WTC11 (cell line): ENCODE data around the gene RPS15.

Experiments used
- CTCF ChIP-seq: fragments of 200-600 bp; IDR thresholded peaks from 2 replicates; pipeline ENCODE4 v1.8.0; 2022; ENCODE audit warnings: antibody characterized with exemption
- ESRRA ChIP-seq: sonication (generic); formaldehyde crosslinking; IDR thresholded peaks from 2 replicates; pipeline ENCODE4 v1.8.1; 2022; ENCODE audit warnings: mild to moderate bottlenecking, missing genetic modification reagents, borderline replicate concordance
- JUN ChIP-seq: sonication (generic); formaldehyde crosslinking; IDR thresholded peaks from 2 replicates; pipeline ENCODE4 v1.8.0; 2023; ENCODE audit warnings: mild to moderate bottlenecking, missing genetic modification reagents
- KAT7 ChIP-seq: sonication (generic); formaldehyde crosslinking; IDR thresholded peaks from 2 replicates; pipeline ENCODE4 v1.8.1; 2023; ENCODE audit warnings: missing genetic modification reagents, mild to moderate bottlenecking, borderline replicate concordance
- NR1H2 ChIP-seq: sonication (generic); formaldehyde crosslinking; IDR thresholded peaks from 2 replicates; pipeline ENCODE4 v1.9.0; 2021; ENCODE audit warnings: mild to moderate bottlenecking, moderate library complexity, missing genetic modification reagents
- NR2C2 ChIP-seq: sonication (generic); formaldehyde crosslinking; IDR thresholded peaks from 2 replicates; pipeline ENCODE4 v1.8.0; 2022; ENCODE audit warnings: mild to moderate bottlenecking, missing genetic modification reagents
- RELA ChIP-seq: sonication (generic); formaldehyde crosslinking; IDR thresholded peaks from 2 replicates; pipeline ENCODE4 v1.8.1; 2022; ENCODE audit warnings: missing genetic modification reagents, mild to moderate bottlenecking, borderline replicate concordance
- SP1 ChIP-seq: sonication (generic); formaldehyde crosslinking; conservative IDR thresholded peaks from 2 replicates; pipeline ENCODE4 v1.8.1; 2022; ENCODE audit warnings: missing genetic modification reagents
- TEAD4 ChIP-seq: sonication (generic); formaldehyde crosslinking; IDR thresholded peaks from 2 replicates; pipeline ENCODE4 v1.8.0; 2022; ENCODE audit warnings: mild to moderate bottlenecking, missing genetic modification reagents
- ZBTB43 ChIP-seq: sonication (generic); formaldehyde crosslinking; IDR thresholded peaks from 2 replicates; pipeline ENCODE4 v1.8.1; 2023; ENCODE audit warnings: mild to moderate bottlenecking, missing genetic modification reagents

- no peak for TF ChIP-seq CTCF
- TF ChIP-seq RELA (CRISPR knock-in tag) = no peak
- TF ChIP-seq SP1 (CRISPR knock-in tag) = no peak
- TF ChIP-seq NR2C2 (CRISPR knock-in tag) = no peak
- no peak for TF ChIP-seq JUN
- no peak for TF ChIP-seq NR1H2 (CRISPR knock-in tag)
- TF ChIP-seq KAT7 (CRISPR knock-in tag) = no peak
- no peak for TF ChIP-seq ESRRA (CRISPR knock-in tag)
- TF ChIP-seq TEAD4 = no peak
- TF ChIP-seq ZBTB43 (CRISPR knock-in tag) = no peak
Measured at GRCh38 chr19:1421218-1421957, 16.8 kb upstream of the RPS15 start.
